ENCODE measurements around the gene LEMD2.
A peak's percentile ranks its signal among the peaks of the same experiment; 100 is the strongest.

The LEMD2 gene

GRCh38 chr6:33747823-33748222 lies 41.1 kb downstream of the LEMD2 start:
- in situ Hi-C loops (cut with HindIII; ENCODE audit: low pct_ligation_motif_present, low sequenced_read_pairs) = no loop called here
- Histone ChIP-seq H3K36me3 (replicated peaks) (no peaks in the 10 kb centered on the region), H3K27me3 (replicated peaks) (peaks cover 10% of the 10 kb centered on the region), H3K27ac (no peak overlapping the region), H3K4me3 (ENCODE audit: low read depth, low read length) (no peak overlapping the region)
- TF ChIP-seq CTCF (IDR thresholded peaks at IDR 0.05; ENCODE audit: low read depth, low read length, missing control alignments) = no peak
- no peak for DNase-seq

- H3K27ac ChIP-seq = no peak within 1 kb of the TSS
- no peak for DNase-seq
- TF ChIP-seq CTCF (IDR thresholded peaks at IDR 0.05; ENCODE audit: low read depth, low read length, missing control alignments) = no peak
- H3K4me3 ChIP-seq (ENCODE audit: low read depth, low read length) = no peak within 1 kb of the TSS
- H3K36me3 ChIP-seq (replicated peaks) = no peaks in the 10 kb centered on the region
- in situ Hi-C loops (cut with HindIII; ENCODE audit: low pct_ligation_motif_present, low sequenced_read_pairs) = no loop called here
- H3K27me3 ChIP-seq (replicated peaks) = peaks cover 13% of the 10 kb centered on the region
Observed at GRCh38 chr6:33746651-33747100, 42.3 kb downstream of the LEMD2 start, which contains the start of gene IP6K3. Gene IP6K3, minus strand, starts transcription at chr6:33746905. Its CDS starts 11,429 bp downstream, at chr6:33735476.

- DNase-seq = peak; percentile 25
- Histone ChIP-seq H3K36me3 (replicated peaks) (no peaks in the 10 kb centered on the region), H3K27me3 (replicated peaks) (peaks cover 13% of the 10 kb centered on the region), H3K4me3 (ENCODE audit: low read depth, low read length) (no peak overlapping the region), H3K27ac (no peak overlapping the region)
- TF ChIP-seq CTCF (IDR thresholded peaks at IDR 0.05; ENCODE audit: low read depth, low read length, missing control alignments) = peak; percentile 32
- in situ Hi-C loops (cut with HindIII; ENCODE audit: low pct_ligation_motif_present, low sequenced_read_pairs) = no loop called here
Observed at GRCh38 chr6:33746036-33746600, 42.8 kb downstream of the LEMD2 start.

- Histone ChIP-seq H3K36me3 (replicated peaks) (no peaks in the 10 kb centered on the region), H3K4me3 (ENCODE audit: low read depth, low read length) (no peak overlapping the region), H3K27ac (no peak overlapping the region), H3K27me3 (replicated peaks) (peaks cover 13% of the 10 kb centered on the region)
- in situ Hi-C loops (cut with HindIII; ENCODE audit: low pct_ligation_motif_present, low sequenced_read_pairs) = no loop called here
- DNase-seq = no peak
- no peak for TF ChIP-seq CTCF (IDR thresholded peaks at IDR 0.05; ENCODE audit: low read depth, low read length, missing control alignments)
Observed at GRCh38 chr6:33745548-33745947, 43.4 kb downstream of the LEMD2 start.

- Histone ChIP-seq H3K4me3 (ENCODE audit: low read depth, low read length) (no peak overlapping the region), H3K36me3 (replicated peaks) (no peaks in the 10 kb centered on the region), H3K27ac (no peak overlapping the region), H3K27me3 (replicated peaks) (peaks cover 13% of the 10 kb centered on the region)
- no peak for DNase-seq
- TF ChIP-seq CTCF (IDR thresholded peaks at IDR 0.05; ENCODE audit: low read depth, low read length, missing control alignments) = no peak
- in situ Hi-C loops (cut with HindIII; ENCODE audit: low pct_ligation_motif_present, low sequenced_read_pairs) = no loop called here
Observed at GRCh38 chr6:33744895-33745546, 43.9 kb downstream of the LEMD2 start.

Measured in brain microvascular endothelial cell (primary cell).